Fibroblast of peridontal ligament (primary cell): ENCODE measurements around the gene NLRP1.

Experiments used
- DNase-seq: peaks from one replicate; pipeline ENCODE4 v3.0.0-alpha.2; 2010; ENCODE audit errors: extremely low read depth

NLRP1 gene

DNA sequence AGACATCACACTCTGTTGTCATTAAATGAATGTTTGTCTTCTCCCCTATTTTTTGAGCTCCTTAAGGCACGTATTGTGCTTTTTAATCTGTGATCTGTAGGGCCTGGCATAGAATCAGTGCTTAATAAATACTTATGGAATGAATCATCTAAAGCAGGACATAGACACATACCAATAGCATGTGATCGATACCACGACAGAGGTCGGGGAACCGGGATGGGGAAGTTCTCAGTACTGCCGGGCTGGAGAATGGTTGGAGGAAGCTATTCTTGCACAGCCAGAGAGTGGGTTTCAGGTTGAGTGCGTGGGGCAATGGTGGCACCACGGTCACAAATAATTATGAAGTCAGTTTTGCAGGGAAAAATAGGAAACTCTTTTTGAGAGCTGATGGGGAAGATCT lies 26.8 kb downstream of the NLRP1 start:
- peak; percentile 61 for DNase-seq

- DNase-seq, result peak; percentile 68
Measured at GRCh38 chr17:5555254-5555653, 29.1 kb downstream of the NLRP1 start.

- no peak for DNase-seq
Measured at GRCh38 chr17:5553479-5553878, 30.8 kb downstream of the NLRP1 start.

- DNase-seq, result no peak
Measured at GRCh38 chr17:5552841-5553240, 31.5 kb downstream of the NLRP1 start.

- DNase-seq, result no peak
Measured at GRCh38 chr17:5545051-5545987, 39.0 kb downstream of the NLRP1 start.

DNA sequence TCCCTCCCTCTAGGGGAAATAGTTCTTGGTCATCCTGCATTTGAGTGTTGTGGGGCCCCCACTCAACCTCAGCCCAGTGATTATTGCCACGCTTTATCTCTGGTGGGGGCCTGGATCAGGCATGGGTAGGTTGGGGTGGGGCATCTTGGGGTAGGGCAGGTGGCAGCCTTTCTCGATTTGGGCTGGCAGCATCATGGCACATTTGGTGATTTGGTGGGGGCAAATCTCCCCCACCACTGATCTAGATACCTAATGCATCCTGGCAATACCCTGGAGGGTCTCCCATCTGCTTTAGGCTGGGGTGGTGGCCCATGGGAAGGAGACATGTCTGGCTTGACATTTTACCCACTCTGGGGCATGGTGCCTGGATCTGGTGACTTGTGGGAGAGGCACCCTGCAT lies 40.2 kb downstream of the NLRP1 start:
- DNase-seq, result no peak

DNA sequence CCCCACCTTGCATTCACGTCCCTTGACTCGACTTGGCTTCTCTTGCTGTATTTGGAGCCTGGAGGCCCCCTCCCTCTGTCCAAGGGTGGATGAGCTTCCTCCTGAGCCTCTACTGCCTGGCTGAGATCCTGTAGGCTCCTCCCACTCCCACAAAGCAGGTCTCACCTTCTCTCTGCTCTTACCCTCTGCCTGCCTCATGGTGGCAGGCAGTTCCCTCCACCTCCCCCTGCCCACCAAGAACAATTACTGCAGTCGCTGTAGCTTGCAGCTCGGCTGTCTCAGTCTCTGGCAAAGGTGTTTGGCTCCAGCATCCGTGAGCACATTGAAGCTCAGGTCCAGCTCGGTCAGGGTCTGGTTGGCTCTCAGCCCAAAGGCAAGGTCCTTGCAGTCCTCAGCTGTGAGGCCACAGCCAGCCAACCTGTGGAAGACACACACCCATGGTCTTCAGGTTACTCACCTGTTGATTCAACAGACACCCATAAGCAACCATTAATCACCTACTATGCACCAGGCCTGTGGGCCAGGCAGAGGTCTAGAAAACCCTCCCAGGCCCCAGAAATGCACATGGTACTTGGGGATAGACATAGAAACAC lies 42.6 kb downstream of the NLRP1 start:
- no peak for DNase-seq

DNA sequence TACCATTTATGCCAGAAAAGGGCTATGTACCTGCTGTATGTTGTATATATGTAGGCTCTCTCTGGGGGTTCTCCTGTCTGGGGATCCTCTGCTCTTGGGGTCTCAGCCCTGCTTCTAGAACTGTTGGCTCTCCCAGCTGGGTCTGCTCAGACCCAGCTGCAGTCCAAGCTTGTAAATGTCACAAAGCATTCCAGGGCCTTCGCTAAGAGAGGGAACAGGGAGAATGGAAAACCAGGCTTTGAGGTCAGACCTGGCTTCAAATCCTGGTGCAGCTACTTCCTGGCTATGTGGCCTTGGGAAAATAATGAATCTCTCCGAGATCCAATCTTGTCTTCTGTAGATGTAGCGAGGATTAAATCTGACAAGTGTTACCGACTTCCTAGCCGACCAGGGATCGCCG lies 44.0 kb downstream of the NLRP1 start:
- no peak for DNase-seq

- no peak for DNase-seq
Measured at GRCh38 chr17:5539286-5539685, 45.0 kb downstream of the NLRP1 start.

- peak; percentile 68 for DNase-seq
Measured at GRCh38 chr17:5536866-5537650, 47.3 kb downstream of the NLRP1 start.

DNA sequence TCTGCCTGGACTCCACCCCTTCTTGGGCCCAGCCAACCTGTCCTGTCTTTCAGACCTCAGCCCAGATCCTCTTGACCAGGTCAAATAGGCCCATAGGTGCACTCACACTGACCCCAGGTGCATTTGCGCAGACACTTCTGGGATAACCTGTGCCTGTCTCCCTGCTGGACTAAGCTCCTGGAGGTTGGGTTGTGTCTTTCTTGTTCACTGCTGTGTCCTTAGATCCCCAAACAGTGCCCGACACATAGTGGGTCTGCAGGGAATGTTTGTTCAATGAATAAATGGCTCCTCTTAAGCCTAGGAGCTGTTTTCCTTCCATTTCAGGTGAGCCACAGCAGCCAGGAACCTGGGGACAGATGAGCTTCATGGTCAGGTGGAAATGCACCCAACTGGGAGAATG lies 48.9 kb downstream of the NLRP1 start:
- no peak for DNase-seq

DNA sequence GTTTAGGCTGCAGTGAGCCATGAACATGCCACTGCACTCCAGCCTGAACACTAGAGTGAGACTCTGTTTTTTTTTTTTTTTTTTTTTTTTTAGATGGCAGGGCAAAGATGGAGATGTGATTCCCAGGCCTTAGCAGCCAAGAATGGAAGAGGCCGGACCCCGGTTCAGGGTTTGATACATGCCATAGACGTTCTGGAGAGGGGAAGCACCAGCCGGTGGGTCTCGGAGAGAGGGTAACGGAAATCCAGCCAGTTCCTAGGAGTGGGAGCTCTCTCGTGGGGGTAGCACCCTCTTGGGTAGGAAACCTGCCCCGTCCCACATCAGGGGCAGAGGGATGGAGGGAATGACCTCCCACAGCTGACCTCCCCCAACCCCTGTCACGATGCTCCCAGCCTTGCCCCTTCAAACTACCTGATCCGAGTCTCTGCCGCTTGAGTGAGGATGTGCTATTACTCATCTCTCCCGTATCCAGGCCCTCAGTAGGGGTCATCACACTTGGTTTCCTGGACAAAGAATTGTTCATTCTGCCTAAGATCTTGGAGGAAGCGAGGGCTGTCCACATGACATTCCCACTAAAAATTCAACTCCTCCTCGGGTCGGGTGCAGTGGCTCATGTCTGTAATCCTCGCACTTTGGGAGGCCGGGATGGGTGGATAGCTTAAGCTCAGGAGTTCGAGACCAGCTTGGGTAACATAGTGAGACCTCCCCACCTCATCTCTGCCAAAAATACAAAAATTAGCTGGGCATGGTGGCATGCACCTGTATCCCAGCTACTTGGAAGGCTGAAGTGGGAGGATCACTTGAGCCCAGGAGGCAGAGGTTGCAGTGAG lies 50.6 kb downstream of the NLRP1 start:
- no peak for DNase-seq

- no peak for DNase-seq
Measured at GRCh38 chr17:5532581-5532980, 51.7 kb downstream of the NLRP1 start.

DNA sequence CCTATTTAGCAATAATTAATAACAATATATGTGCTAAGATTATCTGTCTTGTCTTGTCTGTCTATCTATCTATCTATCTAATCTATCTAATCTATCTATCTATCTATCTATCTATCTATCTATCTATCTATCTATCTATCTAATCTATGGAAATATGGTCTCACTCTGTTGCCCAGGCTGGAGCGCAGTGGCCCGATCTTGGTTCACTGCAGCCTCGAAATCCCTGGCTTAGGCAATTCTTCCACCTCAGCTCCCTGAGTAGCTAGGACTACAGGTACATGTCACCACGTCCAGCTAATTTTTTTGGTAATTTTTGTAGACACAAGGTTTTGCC lies 53.3 kb downstream of the NLRP1 start:
- no peak for DNase-seq

DNA sequence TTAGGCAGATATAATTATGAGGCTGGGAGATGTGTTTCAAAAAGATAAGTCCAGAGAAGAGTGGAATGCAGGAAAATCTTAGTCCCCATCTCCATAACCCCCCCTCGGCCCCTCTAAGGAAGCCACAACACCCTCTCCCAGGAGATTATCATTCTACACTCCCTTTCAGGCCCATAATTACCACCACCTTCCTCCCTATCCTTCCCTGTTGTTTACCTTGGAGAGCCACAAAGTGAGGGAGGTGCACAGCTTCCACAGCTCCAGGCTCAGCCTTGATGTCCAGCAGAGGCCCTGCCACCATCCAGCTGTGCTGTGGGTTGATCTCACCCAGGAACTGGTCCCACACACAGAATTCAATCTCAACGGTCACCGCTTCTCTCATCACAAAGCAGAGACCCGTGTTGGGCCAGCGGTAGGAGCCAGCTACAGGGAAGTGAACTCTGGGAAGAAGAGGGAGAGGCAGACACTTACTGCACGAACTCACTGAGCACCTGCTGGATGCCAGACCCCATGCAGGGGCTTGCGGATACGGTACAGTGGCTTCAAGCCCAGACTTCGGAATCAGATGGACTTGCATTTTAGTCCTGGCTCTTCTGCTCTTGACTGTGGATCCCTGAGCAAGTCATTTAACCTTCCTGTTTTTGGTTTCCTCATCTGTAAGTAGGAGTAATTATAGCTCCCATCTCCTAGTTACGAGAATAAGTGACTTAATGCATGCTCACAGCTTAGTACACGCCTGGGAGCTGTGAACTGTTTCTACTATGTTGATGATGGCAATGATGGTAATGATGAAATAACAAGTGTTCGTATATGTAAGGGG lies 53.8 kb downstream of the NLRP1 start:
- DNase-seq, result no peak

DNA sequence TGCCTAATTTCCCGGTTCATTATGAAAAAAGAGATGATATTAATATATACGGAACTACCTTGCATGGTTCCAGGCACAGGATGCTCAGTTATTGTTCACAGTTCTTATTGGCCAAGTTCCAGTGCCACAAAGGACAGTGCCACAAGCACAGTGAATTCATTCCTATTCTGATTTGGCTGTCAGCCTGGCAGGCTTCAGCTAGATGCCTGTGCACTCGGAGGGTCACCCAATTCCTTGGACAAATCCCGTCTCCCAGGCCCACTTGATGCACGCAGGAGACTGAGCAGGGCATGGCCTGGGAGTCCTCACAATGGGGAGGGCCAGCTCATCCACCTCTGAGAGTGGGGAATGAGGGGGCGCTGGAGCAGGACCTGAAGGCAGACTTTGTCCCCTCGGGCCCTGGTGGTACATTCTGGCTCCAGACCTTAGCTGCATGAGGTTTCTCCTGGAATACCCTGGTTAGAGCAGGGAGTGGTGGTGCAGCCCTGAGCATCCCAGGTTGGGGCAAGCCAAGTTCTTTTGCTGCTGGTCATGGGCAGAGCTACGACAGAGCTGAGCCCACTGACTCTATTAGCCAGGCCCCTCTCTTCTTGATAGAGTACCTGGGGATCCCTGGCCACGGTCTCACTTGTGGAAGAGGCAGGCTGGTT lies 56.6 kb downstream of the NLRP1 start:
- DNase-seq, result no peak

GRCh38 chr17:5526821-5527598 lies 57.3 kb downstream of the NLRP1 start:
- peak; percentile 95 for DNase-seq

- DNase-seq, result no peak
Measured at GRCh38 chr17:5523249-5523648, 61.1 kb downstream of the NLRP1 start.

- no peak for DNase-seq
Measured at GRCh38 chr17:5522476-5522875, 61.8 kb downstream of the NLRP1 start.
